Activated CD4-positive, alpha-beta T cell treated with anti-CD3 and anti-CD28 coated beads, Interleukin-2, amount 10 ng/mL, durations not matched to agents 7 days and 5 days (primary cell): Measurements from ENCODE around the gene RNF166. TPM values are rescaled to one million over a fixed set of nuclear protein-coding genes. Genes with fewer than 3 reads are reported as not detected.

Experiments
- CTCF ChIA-PET: fragments of 350-600 bp; sonication (Branson Sonifier 250); formaldehyde crosslinking; loops from one replicate; lab custom pipeline; 2021; ENCODE audit warnings: antibody characterized with exemption; lab: Charles Lee
- POLR2A ChIA-PET: fragments of 350-600 bp; sonication (Branson Sonifier 250); formaldehyde crosslinking; loops from one replicate; lab custom pipeline; 2021; ENCODE audit warnings: antibody characterized with exemption; lab: Charles Lee
- DNase-seq: peaks from one replicate; pipeline ENCODE4 v3.0.0-alpha.2; 2020
- H3K27ac Mint-ChIP-seq: one replicate; pipeline ENCODE4 v1.8.0; 2021; ENCODE audit warnings: mild to moderate bottlenecking, moderate library complexity, mixed read lengths
- H3K27me3 Mint-ChIP-seq: one replicate; pipeline ENCODE4 v1.8.0; 2021; ENCODE audit warnings: mixed read lengths
- H3K36me3 Mint-ChIP-seq: one replicate; pipeline ENCODE4 v1.8.0; 2021; ENCODE audit warnings: low read depth, mixed read lengths
- H3K4me1 Mint-ChIP-seq: one replicate; pipeline ENCODE4 v1.8.0; 2021; ENCODE audit warnings: mixed read lengths
- H3K4me3 Mint-ChIP-seq: one replicate; pipeline ENCODE4 v1.8.0; 2021; ENCODE audit warnings: mild to moderate bottlenecking, moderate library complexity, mixed read lengths
- H3K9me3 Mint-ChIP-seq: one replicate; pipeline ENCODE4 v1.8.0; 2021; ENCODE audit warnings: mixed read lengths
- total RNA-seq, 2 experiments: library from RNA; stranded (reverse); gene quantifications; one replicate each; pipeline ENCODE4 v1.2.3, GENCODE V29; 2021

Gene RNF166
- total RNA-seq, 2 experiments from 2014 or later, result 214 to 234 TPM

DNA sequence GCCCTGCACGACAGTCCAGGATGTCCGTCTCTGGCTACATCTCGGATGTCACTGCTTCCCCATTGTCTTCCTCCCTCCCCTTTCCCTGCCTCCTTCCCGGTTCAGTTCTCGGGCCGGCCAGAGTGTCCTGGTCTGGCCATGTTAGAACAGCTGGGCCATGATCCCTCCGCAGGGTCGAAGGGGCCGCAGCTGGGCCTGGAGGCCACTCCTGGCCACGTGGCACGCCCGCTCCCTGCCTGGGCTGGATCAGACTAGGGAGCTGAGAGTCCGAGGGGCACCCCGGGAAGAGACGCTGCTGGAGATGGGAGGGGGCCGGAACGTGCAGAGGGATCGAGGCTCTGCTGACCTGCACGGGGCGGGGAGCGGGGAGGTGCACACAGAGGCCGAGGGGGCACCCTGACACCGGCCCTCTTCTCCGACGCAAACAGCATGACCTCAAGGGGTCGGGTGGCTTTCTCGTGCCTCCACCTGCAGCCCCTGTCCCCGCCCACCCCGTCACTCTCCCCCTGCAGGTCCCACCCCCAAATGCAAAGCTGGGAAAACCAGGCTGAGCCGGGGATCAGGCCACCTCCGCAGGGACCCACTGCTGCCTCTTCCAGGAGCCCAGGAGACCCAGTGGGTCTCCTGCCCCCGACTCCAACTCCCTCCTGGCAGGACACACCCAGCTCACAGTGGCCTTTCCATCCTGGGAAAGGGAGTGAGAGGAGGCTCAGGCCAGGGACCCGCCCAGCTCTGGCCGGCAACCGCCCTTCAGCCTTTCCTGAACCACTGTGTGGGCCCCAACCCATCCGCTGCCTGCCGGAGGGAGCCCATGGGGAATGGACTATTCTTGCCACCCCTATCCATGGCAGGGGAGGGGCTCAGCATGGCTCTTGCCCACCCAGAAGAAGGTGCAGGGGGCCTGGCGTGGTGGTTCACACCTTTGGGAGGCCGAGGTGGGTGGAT, 38.6 kb upstream of the RNF166 start:
- no peak overlapping the region for H3K4me3 Mint-ChIP-seq
- no peaks in the 10 kb centered on the region for H3K27me3 Mint-ChIP-seq
- no peak for DNase-seq
- ChIA-PET CTCF (interaction anchor here (0.6 to 3.8 kb wide), 7 partner anchors 8 to 422 kb away, joined by 3 to 26 read pairs (median 4); no protein-coding TSS in a partner anchor), POLR2A (no interaction called here)
- peaks cover 36% of the 10 kb centered on the region for H3K4me1 Mint-ChIP-seq
- peak overlapping the region; percentile 90 for H3K27ac Mint-ChIP-seq
- H3K36me3 Mint-ChIP-seq, result peaks cover 9% of the 10 kb centered on the region
- H3K9me3 Mint-ChIP-seq, result no peaks in the 10 kb centered on the region

DNA sequence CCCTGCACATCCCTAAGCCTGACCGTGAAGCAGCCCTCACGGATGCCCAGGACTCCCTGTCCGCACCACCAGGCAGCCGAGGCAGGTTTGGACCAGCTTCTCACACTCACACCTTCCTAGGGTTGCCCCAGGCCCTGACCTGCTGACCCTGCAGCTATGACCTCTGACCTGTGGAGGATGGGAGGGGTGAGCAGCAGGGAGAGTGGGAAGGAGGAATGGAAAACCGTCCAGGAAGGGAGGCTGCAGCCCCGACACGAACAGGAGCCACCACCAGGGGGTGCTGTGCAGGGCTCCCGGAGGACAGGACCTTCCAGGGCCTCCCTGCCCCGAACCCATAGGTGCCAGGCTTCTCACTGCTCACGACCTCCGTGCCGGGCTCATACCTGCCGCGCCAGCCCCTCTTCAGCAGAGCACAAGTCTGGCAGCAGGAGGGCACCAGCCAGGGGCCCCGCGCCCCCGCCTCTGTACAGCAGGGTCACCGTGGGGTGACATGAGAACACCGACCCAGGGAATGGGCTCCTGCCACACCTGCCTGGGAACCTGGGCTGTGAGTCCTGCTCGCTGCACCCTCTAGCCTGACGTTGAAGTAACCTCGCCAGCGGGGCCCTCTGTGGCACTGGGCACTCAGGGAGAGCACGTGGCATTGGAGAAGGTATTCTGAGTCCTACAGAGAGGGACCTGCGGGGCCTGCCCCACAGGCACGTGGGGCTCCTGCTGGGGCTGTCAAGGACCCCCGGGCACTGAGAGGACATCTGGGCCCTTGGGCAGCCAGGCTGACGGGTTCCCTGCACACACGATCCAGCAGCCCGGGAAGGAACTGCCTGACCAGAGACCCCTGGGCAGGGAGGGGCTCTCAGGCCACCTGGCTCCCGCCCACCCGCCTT, 37.7 kb upstream of the RNF166 start:
- Mint-ChIP-seq H3K27ac (no peak overlapping the region), H3K9me3 (no peaks in the 10 kb centered on the region)

DNA sequence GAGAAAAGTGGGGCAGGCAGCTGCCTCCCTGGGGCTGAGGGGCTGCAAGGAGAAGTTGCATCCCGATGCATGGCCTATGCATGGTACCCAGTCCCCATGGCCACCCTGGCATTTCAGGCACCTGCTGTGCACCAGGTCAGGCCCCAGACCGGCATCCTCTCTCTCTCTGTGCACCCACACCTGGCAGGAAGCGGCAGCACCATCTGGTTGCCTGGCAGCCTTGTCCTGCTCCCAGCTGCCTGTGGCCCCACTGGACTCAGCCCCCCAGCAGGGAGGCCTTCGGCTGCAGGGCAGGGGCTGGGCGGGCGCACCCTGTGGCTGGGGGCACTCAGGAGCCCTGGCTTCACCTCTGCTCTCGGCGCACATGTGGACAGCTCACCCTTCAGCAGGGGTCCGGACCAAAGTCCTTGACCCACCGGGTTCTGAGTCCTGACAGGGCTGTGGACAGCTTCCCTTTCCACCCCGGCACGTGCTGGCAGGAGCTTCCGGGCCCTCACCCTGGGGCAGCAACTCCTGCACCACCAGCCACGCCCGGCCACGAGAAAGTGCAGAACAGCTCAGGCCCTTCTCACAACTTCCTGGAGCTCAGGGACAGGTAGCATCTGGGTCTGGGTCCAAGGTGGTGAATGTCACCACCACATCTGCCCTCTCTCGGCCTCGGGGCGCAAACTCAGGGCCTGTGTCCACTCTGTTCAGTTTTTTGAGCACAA, 36.8 kb upstream of the RNF166 start:
- ChIA-PET CTCF (interaction anchor here (0.8 to 2.0 kb wide), 12 partner anchors 10 to 910 kb away, joined by 3 to 7 read pairs (median 4); partner anchors contain the start of gene ZC3H18), POLR2A (no interaction called here)
- Mint-ChIP-seq H3K27me3 (no peaks in the 10 kb centered on the region), H3K9me3 (no peaks in the 10 kb centered on the region), H3K4me1 (peaks cover 36% of the 10 kb centered on the region), H3K4me3 (no peak overlapping the region), H3K36me3 (peaks cover 8% of the 10 kb centered on the region), H3K27ac (no peak overlapping the region)
- no peak for DNase-seq

More for the DNA sequence above, 37.7 kb upstream of the RNF166 start:
- H3K4me3 Mint-ChIP-seq, result no peak overlapping the region
- DNase-seq, result peak; percentile 75
- ChIA-PET POLR2A (no interaction called here), CTCF (interaction anchor here (0.8 to 2.0 kb wide), 10 partner anchors 11 to 909 kb away, joined by 3 to 7 read pairs (median 4); partner anchors contain the start of gene ZC3H18)
- peaks cover 9% of the 10 kb centered on the region for H3K36me3 Mint-ChIP-seq
- H3K27me3 Mint-ChIP-seq, result no peaks in the 10 kb centered on the region
- peaks cover 36% of the 10 kb centered on the region for H3K4me1 Mint-ChIP-seq

DNA sequence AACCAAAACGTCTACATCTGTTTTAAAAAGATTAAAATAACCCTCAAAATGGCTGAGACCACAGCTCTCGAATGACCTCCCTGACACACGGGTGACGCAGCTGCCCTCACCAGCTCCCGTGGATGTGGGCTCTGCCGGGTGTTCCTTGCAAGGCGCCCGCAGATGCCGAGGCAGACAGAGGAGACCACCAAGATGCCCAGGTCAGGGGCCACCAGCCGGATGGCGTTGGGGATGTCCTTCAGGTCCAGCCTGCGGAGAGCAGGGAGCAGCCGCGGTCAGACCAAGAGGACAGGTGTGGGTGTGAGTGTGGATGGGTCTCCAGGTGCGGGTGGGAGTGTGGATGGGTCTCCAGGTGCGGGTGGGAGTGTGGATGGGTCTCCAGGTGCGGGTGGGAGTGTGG, 35.2 kb upstream of the RNF166 start:
- ChIA-PET CTCF (interaction anchor here (0.5 to 1.0 kb wide), 2 partner anchors 26 to 378 kb away, joined by 3 read pairs; no protein-coding TSS in a partner anchor), POLR2A (no interaction called here)
- H3K27ac Mint-ChIP-seq, result peak overlapping the region; percentile 72
- no peak for DNase-seq
- peaks cover 28% of the 10 kb centered on the region for H3K4me1 Mint-ChIP-seq
- H3K4me3 Mint-ChIP-seq, result no peak overlapping the region
- H3K27me3 Mint-ChIP-seq, result no peaks in the 10 kb centered on the region
- no peaks in the 10 kb centered on the region for H3K9me3 Mint-ChIP-seq
- H3K36me3 Mint-ChIP-seq, result peaks cover 10% of the 10 kb centered on the region

DNA sequence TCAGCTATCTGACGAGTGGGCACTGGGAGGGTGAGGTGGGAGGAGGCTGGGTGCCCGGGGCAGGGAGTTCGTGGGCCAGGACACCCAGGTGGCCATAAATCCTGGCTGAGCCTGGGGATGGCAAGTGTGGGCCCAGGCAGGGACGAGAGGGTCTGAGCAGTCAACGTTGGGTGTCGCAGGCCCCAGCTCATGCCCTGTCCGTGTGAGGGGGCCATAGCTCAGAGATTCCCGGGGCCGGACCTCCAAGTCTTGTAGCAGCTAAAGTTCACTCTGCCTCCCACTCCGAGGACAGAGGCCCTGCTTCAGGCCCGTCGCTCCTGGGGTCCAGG, 34.5 kb upstream of the RNF166 start:
- H3K27ac Mint-ChIP-seq, result no peak overlapping the region
- H3K9me3 Mint-ChIP-seq, result no peaks in the 10 kb centered on the region
- H3K27me3 Mint-ChIP-seq, result no peaks in the 10 kb centered on the region
- ChIA-PET CTCF (interaction anchor here (0.5 to 1.2 kb wide), 3 partner anchors 25 to 378 kb away, joined by 3 to 4 read pairs (median 3); no protein-coding TSS in a partner anchor), POLR2A (no interaction called here)
- H3K36me3 Mint-ChIP-seq, result peaks cover 10% of the 10 kb centered on the region
- no peak overlapping the region for H3K4me3 Mint-ChIP-seq
- H3K4me1 Mint-ChIP-seq, result peaks cover 21% of the 10 kb centered on the region
- no peak for DNase-seq

DNA sequence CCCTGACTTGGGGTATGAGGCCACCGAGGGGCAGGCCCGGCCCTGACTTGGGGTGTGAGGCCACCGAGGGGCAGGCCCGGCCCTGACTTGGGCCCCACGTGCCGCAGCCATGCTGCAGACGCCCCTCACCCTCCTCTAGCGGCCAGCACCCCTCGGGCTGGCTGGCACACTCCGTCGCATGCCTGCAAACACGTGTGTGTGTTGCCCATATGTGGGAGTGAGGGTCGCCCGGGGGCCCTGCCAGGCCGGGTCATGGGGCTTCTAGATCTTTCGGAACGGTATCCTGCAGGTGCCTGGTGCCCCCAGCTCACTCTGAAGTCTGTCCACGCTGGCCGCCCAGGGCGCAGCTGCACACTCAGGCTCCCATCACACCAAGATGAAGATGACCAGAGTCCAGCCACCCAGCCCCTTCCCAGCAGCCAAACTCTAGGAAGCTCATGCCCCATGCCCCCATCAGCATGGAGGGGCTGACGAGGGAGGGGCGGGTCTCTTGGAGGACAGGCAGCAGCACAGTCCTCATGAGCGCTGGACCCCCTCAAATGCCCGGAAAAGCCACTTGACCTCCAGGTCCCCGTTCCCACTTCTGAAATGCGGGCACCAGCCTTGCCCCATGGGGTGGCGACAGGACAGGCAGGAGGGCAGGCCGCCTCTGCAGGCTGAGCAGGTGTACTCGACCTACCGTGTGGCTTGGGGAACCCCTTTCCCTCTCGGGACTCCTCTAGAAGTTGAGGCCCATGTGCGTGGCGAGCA, 33.9 kb upstream of the RNF166 start:
- no peak for DNase-seq
- Mint-ChIP-seq H3K27me3 (no peaks in the 10 kb centered on the region), H3K4me3 (no peak overlapping the region), H3K36me3 (peaks cover 12% of the 10 kb centered on the region), H3K4me1 (peaks cover 15% of the 10 kb centered on the region), H3K27ac (no peak overlapping the region), H3K9me3 (no peaks in the 10 kb centered on the region)
- POLR2A ChIA-PET, result no interaction called here
- CTCF ChIA-PET, result interaction anchor here (1.2 kb wide), 1 partner anchor 41 kb away, joined by 4 read pairs; no protein-coding TSS in a partner anchor

DNA sequence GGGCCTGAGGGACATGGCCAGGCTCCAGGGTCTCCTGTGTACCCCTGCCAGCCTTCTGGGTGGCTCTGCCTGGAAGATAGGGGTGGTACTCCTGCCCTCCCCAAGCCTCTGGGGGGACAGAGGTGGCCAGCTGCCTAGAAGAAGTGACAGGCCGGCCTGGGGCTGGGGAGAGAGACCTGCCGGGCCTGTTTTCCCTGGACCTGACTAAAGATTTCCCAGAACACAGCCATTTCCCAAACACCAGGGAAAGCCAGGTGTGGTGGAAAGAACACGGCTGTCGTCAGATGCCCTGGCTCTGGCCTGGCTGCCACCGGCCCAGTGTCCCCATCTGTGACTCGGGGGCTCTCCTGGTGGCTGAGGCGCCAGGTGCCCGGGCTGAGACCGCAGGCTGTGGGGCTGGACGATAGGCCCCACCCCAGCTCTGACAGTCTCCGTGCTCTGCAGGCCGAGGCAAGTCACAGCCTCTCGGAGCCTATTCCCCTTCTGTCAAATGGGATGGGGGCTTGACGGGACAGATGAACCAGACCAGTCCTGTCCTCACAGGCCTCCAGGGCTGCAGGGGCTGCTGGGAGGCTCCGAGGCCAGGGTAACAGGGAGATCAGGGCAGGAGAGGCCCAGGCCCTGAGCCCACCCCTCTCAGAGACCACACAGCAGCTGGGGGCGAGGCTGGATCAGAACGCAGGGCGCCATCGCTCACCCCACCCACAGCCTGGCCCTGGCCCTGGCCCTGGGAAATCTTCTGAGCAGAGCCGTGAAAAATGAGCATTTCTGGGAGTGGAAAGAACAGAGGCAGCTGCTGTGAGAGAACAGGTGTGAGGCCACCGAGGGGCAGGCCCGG, 33.1 kb upstream of the RNF166 start:
- ChIA-PET POLR2A (no interaction called here), CTCF (interaction anchor here (1.2 kb wide), 1 partner anchor 42 kb away, joined by 4 read pairs; no protein-coding TSS in a partner anchor)
- Mint-ChIP-seq H3K27ac (no peak overlapping the region), H3K27me3 (no peaks in the 10 kb centered on the region), H3K4me3 (no peak overlapping the region), H3K36me3 (peaks cover 12% of the 10 kb centered on the region), H3K4me1 (peaks cover 12% of the 10 kb centered on the region), H3K9me3 (no peaks in the 10 kb centered on the region)
- DNase-seq, result no peak

DNA sequence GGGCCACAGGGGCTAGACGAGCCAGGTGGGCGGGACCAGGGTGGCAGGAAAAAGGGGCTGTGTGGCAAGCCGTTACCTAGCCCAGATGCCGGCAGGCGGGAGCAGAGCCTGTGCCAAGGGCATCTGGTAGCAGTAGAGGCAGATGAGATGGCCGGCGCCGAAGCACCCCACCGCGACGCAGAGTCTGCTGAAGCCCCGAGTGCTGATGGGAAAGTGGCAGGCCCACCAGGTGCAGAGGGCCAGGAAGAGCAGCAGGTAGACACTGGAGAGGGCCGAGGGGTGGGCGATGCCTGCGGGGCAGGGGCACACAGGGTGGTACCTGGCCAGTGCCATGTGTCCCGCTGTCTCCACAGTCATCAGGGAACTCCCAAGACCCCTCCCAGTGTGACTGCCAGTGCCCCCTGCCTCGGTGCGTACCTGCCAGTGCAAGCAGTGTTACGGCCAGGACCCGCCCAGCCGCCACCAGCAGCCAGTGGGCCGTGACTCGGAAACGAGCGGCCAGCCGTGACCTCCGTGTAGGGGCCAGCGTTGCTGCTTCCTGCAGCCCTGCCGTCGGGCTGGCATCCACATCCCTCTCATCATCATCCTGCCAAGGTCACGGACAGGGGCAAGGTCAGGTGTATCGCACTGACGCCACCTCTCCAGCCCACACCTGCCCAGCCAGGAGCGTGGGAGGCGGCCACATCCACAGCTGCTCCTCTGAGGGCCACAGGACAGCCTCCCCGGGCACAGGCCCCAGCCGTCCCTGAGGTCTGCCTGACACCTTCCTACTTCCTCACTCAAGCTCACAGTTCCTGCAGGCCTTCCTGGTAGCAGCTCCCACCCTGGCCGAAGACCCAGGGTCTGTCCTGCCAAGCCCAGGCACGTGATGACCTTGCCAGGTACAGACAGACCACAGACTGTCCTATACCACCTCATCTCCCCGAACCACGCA, 32.2 kb upstream of the RNF166 start:
- Mint-ChIP-seq H3K4me1 (peaks cover 3% of the 10 kb centered on the region), H3K9me3 (no peaks in the 10 kb centered on the region), H3K36me3 (peaks cover 12% of the 10 kb centered on the region), H3K27ac (no peak overlapping the region), H3K27me3 (no peaks in the 10 kb centered on the region), H3K4me3 (no peak overlapping the region)
- no peak for DNase-seq
- ChIA-PET CTCF (interaction anchor here (0.6 to 2.7 kb wide), 27 partner anchors 8 to 469 kb away, joined by 3 to 27 read pairs (median 5); partner anchors contain the start of genes APRT, CTU2 and RNF166), POLR2A (no interaction called here)

DNA sequence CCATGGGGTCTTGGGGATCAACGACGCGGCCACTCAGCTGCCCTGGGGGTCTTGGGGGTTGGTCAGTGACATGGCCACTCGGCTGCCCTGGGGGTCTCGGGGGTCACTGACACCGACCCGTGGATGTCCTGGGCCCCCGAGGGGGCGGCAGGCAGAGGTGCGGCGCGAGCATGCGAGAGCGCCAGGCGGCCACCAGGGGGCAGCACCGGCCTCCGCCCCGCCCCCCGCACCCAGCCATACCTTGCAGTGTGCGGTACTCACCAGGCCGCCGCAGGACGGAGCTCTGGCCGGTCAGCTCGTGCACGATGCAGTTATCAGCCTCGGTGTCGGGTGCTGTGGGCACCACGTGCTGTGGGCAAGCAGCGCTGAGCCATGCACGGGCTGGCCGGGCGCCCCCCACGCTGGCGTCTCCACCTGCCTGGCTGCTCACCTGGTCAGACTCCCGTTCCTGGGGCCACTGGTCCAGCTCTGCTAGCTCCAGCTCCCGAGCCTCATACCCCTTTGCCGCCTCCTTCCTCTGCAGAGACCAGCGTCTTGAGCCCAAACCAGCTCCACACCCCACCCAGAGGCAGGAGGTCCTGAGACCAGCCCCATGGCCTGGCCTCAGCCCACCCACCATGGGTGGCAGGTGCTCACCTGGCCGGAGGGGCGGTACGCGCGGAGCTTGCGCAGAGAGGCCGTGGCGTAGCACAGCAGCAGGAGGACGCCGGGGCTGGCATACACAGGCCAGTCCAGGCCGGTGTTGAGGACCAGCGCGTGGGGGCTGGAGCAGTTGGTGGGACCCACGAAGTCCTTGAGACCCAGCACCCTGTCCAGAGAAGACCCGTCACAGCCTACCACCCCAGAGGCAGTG, 31.3 kb upstream of the RNF166 start:
- H3K4me3 Mint-ChIP-seq, result no peak overlapping the region
- peaks cover 12% of the 10 kb centered on the region for H3K36me3 Mint-ChIP-seq

More for the DNA sequence above, 31.3 kb upstream of the RNF166 start:
- no peaks in the 10 kb centered on the region for H3K27me3 Mint-ChIP-seq
- CTCF ChIA-PET, result interaction anchor here (0.6 to 2.7 kb wide), 40 partner anchors 9 to 480 kb away, joined by 3 to 27 read pairs (median 5); partner anchors contain the start of genes APRT, CTU2, PIEZO1 and RNF166
- no peaks in the 10 kb centered on the region for H3K4me1 Mint-ChIP-seq
- POLR2A ChIA-PET, result no interaction called here
- no peak overlapping the region for H3K27ac Mint-ChIP-seq
- H3K9me3 Mint-ChIP-seq, result no peaks in the 10 kb centered on the region
- peak; percentile 78 for DNase-seq
